Hypothalamus (tissue), 51 donors: ENCODE results near the gene RNFT2.

Experiments used
- DNase-seq, 51 donors: peaks; one replicate each; lab custom pipeline; 2025; lab: John Stamatoyannopoulos, UW

RNFT2 gene, protein sequence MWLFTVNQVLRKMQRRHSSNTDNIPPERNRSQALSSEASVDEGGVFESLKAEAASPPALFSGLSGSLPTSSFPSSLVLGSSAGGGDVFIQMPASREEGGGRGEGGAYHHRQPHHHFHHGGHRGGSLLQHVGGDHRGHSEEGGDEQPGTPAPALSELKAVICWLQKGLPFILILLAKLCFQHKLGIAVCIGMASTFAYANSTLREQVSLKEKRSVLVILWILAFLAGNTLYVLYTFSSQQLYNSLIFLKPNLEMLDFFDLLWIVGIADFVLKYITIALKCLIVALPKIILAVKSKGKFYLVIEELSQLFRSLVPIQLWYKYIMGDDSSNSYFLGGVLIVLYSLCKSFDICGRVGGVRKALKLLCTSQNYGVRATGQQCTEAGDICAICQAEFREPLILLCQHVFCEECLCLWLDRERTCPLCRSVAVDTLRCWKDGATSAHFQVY

DNA sequence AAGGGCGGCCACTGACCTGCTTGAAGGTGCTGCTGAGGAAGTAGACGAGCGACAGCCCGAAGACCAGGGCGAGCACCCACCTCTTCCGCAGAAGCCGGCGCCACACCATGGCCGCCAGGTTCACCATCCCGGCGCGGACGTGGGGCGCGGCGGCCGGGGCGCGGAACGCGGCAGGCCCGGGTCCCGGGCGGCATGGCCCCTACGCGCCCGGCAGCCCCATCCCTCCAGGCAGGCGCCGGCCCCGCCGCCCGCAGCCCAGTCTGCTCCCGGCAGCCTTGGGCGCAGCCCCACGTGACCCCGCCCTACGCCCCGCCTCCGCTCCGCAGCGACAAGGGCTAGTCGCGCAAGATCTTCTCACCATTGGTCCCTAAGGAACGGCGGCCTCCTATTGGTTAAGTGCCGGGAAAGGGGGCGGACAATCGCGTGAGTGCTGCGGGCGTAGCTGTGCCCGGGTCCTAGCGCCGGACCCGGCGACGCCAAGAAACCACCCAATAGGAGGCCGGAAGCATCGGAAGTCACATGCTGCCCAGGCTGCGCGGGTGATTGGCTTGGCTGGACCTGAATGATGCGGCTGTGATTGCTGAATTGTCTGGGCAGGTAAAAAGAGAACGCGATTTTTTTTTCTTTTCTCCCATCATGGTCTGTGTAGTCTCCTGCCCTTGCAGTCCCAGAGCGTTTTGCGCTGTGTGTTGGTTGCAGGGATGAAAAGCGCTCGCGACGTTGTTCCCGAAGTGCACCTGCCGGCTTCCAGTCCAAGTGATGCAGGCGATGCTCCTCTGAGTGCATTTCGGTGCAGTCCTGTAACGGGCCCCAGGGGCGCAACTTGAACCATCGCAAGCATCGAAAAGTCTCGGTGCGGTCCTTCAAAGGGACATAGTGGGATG lies at the start of gene RNFT2, which contains the start of gene SPRING1:
Gene RNFT2, plus strand, starts transcription at position 542 of the 884 bp plus-strand sequence. CDS start 2,183 bp downstream, outside the sequence.
Gene SPRING1, minus strand, starts transcription at position 296 of the 884 bp plus-strand sequence. Its CDS starts 169 bp downstream, at position 127.
- DNase-seq = peak; percentile 87 to 100 (median 99)

DNA sequence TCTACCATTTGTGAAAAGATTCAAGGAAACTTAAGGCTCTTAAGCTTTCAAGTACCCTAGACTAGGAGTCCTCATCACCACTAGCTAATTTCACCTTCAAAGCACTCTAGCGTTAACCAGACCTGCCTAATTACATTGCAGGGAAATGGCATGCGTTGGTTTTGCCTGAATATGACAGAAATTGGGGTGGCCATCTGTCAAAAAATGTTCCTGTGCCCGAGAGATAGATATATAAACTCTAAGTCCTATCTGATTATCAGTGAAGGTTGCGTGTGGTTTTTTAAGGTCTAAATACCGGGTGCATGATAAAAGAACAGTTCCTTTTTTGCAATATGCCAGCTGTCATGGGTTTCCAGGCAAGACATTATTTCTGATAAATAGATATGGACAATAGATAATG lies 48.6 kb upstream of the RNFT2 start:
- no peak for DNase-seq

DNA sequence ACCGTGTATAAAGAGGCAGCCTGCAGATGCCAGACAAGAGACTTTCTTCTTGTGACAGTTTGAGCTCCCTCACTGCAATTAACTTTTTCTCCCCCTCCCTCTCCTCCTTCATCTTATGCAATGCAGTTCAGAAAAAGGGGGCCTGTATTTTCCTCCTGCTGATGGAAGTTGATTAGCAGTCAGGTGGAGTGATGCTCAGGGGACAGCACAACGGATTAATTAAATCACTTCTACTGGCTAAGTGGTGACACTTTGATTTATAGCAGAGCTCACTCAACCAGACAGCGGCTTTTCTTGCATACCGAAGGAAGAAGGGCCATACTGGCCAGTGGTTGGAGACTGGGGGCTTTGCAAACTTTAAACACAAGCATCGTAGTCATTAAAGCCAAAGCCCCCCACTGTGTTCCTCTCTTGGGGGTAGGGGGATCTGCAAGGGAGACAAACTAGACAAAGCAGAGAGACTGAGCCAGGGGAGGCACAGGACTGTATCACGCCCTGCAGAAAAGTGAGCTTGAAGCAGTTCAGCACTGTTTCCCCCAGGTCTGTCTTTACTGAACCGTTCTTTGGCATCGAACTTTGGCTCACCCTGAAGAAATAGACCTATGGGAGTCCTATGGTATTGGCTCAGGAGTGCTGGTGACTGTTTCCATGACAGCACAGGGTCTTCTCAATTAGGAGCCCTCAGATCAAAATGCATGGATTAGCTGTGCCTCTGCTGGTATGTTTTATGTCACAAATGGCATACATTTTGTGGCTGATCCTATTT lies 48.0 kb upstream of the RNFT2 start:
- DNase-seq = no peak

DNA sequence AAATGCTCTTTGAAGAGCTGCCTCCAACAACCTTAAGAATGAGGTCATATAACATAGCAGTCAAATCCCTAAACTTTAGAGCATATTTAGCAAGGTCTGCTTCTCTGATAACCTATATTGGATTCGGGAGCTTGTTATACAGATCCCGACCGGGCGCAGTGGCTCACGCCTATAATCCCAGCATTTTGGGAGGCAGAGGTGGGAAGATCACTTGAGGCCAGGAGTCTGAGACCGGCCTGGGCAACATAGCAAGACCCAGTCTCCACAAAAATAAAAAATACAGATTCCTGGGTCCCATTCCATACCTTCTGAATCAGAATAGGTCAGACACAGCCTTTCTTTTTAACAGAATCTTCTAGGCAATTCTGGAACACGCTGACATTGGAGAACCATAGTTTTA lies 46.9 kb upstream of the RNFT2 start:
- no peak for DNase-seq

DNA sequence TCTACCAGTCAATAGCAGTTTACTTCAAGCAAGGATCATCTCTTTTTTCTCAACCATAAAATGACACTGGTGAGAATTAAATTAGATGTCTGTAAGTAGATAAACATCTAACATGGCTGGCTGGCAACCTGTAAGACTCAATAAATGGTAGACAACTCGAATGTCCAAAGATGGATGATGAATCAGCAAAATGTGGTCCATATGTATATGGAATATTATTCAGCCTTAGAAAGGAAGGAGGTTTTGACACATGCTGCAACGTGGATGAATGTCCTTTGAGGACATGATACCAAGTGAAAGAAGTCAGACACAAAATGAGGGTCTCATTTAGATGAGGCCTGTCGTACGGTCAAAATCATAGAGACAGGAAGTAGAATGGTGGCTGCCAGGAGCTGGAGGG lies 46.5 kb upstream of the RNFT2 start:
- no peak for DNase-seq

DNA sequence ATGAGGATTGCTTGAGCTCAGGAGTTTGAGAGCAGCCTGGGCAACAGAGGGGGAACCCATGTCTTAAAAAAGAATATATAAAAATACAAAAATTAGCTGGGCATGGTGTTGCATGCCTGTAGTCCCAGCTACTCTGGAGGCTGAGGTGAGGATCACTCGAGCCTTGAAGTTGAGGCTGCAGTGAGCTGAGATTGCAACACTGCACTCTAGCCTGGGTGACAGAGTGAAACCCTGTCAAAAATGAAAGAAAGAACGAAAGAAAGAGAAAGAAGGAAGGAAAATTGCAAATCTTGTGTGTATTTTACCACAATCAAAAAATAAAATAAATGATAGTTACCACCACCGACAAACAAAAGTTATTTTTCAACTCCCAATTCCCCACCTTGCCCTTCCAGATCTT lies 45.5 kb upstream of the RNFT2 start:
- no peak for DNase-seq

DNA sequence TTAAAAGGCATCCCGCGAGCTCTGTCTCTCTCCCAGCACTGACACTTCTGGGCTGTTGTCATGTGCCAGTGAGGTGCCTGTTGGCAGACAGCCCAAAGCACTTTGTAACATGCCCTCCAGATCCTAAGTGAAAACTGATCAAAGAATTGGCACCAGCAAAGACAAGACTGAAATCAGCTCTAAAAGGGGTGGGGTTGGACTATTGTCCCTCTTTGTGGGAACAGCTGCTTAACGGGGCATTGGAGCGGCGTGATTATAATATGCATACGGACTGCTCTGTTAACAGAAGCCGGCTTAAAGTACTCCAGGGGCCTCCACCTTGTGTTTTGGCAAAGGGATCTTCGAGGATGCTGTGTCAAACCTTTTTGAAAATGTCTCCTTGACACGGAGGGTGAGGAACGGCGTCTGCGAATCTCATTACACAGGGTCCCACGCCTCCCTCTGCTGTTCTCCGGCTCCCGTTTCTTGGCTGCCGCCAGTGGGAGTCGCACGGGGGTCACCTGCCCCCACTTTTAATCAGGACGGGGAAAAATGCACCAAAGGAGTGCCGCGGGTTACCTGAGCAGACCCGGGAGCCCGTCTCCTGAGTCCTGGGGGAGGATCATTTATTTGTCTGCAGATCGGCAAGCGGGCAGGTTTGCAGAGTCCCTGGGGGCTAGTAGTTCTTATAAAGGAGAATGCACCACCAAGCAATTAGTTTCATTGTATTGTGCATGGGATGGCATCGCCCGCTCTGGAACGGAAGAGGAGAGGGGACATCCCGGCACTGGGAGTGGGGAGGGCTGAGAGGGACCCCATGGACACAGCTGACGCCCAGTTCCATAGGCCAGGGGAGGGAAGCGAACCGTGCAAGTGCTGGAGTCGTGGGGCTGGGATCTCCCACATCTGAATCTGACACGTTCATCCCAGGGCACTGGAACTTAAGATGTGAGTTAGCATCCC lies 44.6 kb upstream of the RNFT2 start:
- DNase-seq = peak in 1 of 51 donors; percentile 20

DNA sequence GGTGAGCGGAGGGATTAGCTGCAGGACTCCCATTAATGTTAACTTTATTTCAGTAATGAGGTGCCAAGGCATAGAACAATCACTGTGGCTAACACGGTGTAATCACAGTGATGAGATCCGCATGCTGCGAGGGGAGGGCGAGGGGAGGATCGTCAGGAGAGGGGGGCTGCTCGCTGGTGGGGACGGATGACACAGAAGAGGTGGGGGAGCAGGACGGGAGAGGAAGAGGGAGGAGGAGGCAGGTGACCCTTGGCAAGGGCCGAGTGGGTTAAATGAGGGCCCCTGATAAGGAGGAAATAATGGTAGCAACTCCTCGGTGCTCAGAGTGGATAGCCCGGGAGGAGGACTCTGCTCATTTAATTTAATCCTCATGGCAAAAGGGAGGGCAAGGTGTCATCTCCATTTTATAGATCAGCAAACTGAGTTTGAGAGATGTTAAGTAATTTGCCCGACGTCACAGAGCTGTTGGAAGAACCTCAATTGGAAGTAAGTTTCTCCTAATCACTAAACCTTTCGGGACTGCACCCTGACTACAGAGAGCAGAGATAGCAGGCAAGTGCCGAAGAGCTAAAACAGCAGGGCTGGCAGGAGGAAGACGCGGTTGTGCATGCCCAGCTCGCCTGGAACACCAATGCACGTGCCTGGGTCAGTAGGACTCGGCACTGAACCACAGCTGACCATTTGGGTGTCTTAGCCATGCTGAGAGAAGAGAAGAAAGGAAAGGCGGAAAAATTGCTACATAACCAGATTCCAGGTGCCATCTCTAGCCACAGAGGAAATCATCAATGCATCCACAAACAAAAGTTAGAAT lies 43.3 kb upstream of the RNFT2 start:
- DNase-seq = no peak

DNA sequence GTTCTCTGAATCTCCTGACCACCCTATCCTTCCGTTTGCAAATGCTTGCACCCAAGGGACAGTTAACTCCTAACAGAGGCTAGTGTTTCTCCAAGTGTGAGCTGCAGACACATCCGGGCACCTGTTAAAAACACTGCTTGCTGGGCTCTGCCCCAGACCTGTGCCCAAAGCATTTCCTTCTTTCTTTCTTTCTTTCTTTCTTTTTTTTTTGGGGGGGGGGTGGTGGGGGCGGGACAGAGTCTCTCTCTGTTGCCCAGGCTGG lies 42.7 kb upstream of the RNFT2 start:
- no peak for DNase-seq

DNA sequence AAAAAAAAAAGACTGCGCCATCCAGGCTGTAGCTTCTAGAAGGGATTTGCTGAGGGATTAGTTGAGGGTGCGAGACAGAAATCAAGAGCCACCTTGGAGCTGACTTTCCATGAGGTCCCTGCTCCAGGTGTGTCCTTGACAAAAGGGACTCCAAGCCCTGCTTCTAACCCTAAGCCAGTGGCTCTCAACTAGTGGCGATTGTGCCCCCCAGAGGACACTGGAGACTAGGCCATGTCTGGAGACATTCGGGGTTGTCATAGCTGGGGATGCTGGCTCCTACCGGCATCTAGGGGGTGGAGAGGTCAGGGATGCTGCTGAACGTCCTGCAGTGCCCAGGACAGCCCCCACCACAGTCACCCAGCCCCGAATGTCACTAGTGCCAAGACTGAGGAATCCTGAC lies 40.8 kb upstream of the RNFT2 start:
- DNase-seq = peak in 2 of 51 donors; percentile 6 to 12

DNA sequence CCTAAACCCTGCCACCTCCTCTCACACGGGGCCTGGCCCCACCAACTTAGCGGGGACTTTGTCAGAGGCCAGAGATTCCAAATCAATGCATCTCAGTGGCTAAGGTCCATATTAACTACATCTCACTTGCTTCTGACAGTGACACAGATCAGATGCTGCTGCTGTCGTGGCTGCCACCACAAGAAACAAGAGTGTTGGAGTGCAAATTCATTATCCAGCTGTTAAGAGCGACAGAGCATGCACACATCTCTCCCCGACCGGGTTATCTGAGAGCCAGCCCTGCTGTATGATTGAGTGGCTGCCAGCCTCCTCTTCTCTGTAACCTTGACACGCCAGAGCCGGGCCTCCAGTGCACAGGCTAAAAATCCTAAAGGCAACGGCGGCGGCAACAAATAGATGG lies 40.4 kb upstream of the RNFT2 start:
- DNase-seq = no peak

DNA sequence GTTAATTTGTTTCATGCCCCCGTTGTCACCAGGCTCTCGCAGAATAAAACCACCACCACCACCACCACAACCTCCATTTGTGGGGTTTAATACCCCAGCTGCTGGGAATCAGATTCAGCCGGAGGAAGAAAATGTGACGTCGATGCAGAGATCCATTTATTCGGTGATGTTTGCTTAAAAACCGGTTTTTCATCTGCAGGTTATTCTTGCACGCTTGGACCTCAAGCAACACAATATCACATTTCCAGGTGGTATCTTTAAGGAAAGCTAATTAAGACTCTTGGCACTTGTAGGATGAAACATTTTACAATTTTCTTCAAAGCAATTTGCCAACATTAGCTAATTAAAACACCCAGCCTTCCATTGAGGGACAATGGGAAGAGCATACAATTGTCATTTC lies 40.0 kb upstream of the RNFT2 start:
- DNase-seq = no peak

DNA sequence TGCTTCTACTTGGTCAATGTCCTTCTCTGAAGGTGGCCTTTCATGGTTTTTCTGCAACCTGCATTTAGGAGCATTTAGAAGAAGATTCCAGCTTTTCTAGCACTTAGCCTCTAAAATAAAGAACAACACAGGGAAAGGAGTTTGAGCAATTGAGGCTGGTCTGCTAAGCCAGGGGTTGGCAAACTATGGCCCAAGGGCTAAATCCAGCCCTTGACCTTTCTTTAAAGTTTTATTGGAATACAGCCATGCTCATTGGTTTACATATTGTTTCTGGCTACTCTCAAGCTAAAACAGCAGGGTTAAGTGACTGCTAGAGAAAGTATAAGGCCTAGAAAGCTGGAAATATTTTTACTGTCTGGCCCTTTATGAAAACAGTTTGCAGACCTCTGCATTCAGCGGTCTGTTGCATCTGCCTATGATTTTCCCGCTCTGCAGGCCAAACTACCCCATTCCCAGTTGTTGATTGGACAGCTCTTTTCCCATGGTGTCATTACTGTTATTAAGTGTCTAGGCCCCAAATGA lies 39.5 kb upstream of the RNFT2 start:
- DNase-seq = no peak

DNA sequence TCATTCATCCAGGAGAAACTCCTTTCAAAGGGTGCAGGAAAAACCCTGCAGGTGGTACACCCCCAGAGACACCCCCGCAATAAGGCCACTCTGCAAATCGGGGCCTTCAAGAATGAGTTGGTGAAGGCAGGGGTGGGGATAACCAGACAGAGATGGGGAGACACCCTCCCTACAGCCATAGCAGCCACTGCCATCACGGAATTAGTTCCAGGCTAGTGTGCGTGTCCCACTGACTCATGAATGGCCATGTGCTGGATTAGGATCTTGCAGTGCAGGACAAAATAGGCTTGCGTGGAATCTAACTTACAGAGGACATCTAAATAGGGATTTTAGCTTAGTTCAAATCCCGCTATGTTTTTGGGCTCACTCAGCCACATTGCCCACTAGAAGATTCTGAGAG lies 38.0 kb upstream of the RNFT2 start:
- no peak for DNase-seq

DNA sequence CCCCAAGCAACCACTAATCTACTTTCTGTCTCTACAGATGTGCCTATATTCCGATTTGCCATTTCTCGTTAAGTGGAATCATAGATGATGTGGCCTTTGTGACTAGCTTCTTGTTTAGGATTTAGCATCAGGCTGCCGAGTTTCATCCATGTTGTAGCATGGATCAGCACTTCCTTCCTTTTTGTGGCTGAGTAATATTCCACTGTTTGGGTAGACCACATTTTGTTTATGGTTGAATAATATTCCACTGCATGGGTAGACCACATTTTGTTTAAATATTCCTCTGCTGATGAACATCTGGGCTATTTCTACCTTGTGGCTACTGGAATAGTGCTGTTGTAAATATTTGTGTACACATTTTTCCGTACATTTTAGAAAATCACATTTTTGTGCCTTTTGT lies 36.7 kb upstream of the RNFT2 start:
- DNase-seq = no peak

DNA sequence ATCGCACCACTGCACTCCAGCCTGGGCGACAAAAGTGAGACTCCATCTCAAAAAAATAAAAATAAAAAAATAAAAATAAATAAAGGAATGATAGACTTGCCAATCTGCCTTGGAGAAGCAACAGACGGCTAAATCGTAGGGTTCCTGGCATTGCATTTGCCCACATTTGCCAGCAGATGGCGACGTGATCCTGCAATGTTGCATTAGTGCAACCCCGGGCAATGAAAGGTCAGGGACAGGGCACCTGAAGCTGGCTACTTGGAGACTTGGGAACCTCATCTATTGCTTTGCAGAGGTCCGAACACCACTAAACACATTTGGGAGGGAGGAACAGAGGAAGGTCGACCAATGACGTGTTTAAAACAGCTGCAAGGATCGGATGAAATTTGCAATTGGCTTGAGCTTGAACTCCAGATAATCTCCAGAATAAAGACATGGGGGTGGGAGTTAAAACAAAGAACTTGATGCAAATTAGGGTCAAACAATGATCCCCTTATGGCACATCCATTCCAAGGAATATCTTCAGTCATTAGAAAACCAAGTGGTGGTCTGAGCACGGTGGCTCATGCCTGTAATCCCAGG lies 34.8 kb upstream of the RNFT2 start:
- peak in 44 of 51 donors; percentile 15 to 80 (median 47) for DNase-seq

DNA sequence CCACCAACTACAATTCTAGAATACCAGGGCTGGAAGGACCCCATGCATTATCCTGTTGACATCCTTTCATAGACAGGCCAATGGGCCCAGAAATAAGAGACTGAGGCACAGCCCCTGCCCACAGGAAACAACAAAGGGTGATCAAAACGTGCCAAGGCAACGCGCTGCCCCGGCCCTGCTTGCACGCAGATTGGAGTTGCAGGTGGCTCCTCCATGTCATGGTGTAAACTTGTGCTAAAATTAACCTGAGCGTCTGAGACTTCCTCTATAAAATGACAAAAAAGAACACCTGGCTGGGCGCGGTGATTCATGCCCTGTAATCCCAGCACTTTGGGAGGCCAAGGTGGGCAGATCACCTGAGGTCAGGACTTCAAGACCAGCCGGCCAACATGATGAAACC lies 30.4 kb upstream of the RNFT2 start:
- DNase-seq = no peak
